ENCODE data around the gene A1BG. TPM values are rescaled to one million over a fixed set of nuclear protein-coding genes. Genes with fewer than 3 reads are reported as not detected.

The A1BG gene
- total RNA-seq, 1 donor from 2014 or later: 27.3 TPM

DNA sequence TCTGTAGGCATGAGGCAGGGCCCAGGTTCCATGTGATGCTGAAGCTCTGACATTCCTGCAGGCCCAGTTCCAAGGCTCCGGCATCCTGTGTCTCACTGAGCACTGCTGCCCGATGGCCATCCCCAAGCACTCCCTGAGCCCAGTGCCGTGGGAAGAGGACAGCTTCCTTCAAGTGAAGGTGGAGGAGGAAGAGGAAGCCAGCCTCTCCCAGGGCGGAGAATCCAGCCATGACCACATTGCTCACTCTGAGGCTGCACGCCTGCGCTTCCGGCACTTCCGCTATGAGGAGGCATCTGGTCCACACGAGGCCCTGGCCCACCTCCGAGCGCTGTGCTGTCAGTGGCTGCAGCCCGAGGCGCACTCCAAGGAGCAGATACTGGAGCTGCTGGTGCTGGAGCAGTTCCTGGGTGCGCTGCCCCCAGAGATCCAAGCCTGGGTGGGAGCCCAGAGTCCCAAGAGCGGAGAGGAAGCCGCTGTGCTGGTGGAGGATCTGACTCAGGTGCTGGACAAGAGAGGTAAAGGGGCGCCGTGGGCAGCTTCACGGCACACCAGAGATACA is 18.5 kb downstream of the A1BG start:
- TF ChIP-seq, protein P1, sequence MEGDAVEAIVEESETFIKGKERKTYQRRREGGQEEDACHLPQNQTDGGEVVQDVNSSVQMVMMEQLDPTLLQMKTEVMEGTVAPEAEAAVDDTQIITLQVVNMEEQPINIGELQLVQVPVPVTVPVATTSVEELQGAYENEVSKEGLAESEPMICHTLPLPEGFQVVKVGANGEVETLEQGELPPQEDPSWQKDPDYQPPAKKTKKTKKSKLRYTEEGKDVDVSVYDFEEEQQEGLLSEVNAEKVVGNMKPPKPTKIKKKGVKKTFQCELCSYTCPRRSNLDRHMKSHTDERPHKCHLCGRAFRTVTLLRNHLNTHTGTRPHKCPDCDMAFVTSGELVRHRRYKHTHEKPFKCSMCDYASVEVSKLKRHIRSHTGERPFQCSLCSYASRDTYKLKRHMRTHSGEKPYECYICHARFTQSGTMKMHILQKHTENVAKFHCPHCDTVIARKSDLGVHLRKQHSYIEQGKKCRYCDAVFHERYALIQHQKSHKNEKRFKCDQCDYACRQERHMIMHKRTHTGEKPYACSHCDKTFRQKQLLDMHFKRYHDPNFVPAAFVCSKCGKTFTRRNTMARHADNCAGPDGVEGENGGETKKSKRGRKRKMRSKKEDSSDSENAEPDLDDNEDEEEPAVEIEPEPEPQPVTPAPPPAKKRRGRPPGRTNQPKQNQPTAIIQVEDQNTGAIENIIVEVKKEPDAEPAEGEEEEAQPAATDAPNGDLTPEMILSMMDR (IDR thresholded peaks at IDR 0.05; ENCODE audit: partially characterized antibody, unreplicated experiment): no peak
- Mint-ChIP-seq H3K27me3 (ENCODE audit: unreplicated experiment) (peaks cover 10% of the 10 kb centered on the region), H3K27ac (ENCODE audit: unreplicated experiment) (no peak overlapping the region), H3K4me1 (ENCODE audit: low read depth, unreplicated experiment) (peaks cover 5% of the 10 kb centered on the region), H3K36me3 (ENCODE audit: unreplicated experiment) (peaks cover 3% of the 10 kb centered on the region), H3K9me3 (ENCODE audit: unreplicated experiment) (no peaks in the 10 kb centered on the region), H3K4me3 (ENCODE audit: unreplicated experiment) (no peak overlapping the region)
- no peak for DNase-seq

DNA sequence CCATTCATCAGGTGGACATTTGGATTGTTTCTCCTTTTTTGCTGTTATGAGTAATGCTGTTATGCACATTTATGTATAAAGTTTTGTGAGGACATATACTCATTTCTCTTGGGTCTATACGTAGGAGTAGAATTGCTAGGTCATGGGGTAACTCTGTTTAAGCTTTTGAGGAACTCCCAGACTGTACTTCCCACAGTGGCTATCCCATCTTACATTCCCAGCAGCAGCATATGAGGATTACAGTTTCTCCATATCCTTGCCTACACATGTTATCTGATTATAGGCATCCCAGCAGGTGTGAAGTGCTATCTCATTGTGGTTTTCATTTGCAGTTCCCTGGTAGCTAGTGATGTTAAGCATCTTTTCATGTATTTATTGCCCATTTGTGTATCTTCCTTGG is 20.6 kb downstream of the A1BG start:
- peaks cover 9% of the 10 kb centered on the region for H3K4me1 Mint-ChIP-seq (ENCODE audit: low read depth, unreplicated experiment)
- no peaks in the 10 kb centered on the region for H3K36me3 Mint-ChIP-seq (ENCODE audit: unreplicated experiment)
- no peak overlapping the region for H3K4me3 Mint-ChIP-seq (ENCODE audit: unreplicated experiment)
- TF ChIP-seq, protein P1 (IDR thresholded peaks at IDR 0.05; ENCODE audit: partially characterized antibody, unreplicated experiment): no peak
- H3K27me3 Mint-ChIP-seq (ENCODE audit: unreplicated experiment): peaks cover 7% of the 10 kb centered on the region
- DNase-seq: no peak
- no peak overlapping the region for H3K27ac Mint-ChIP-seq (ENCODE audit: unreplicated experiment)
- H3K9me3 Mint-ChIP-seq (ENCODE audit: unreplicated experiment): no peaks in the 10 kb centered on the region

DNA sequence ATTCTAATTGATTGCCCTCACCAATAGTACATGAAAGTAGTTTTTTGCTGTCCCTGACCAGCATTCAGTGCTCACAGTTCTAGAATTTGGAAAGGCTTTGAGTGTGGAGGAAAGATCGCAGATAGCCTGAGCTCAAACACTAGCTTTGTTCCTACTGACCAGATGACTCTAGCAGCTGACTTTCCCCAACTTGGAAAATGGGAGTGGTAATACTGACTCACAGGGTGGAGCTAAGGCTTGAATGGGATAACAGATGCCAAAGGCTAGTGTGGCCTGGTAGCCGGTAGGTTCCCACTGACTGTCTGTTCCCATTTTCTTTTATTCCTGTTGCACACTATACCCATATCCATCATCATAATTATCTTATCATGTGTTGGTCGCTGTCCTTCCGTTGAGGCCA is 22.8 kb downstream of the A1BG start:
- Mint-ChIP-seq H3K4me3 (ENCODE audit: unreplicated experiment) (peak overlapping the region; percentile 43), H3K4me1 (ENCODE audit: low read depth, unreplicated experiment) (peaks cover 9% of the 10 kb centered on the region)

DNA sequence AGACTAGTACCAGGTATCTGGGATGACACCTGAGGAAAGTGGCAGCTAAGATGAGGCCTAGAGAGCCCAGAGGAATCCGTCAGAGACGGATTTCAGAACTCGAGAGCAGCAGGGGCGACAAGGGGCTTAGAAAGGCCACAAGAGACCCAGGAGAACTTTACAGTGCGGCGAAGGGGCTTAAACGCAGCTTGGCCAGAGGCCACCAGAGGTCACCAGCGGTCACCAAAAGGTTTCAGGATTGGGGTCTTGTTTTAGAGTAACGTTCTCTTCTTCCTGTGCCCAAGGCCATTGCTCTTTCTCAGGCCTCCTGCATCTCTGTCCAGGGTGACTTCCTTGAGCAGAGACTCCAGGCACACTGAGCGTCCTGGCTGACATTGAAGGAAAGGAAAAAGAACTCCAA is 24.3 kb downstream of the A1BG start:
- Mint-ChIP-seq H3K27me3 (ENCODE audit: unreplicated experiment) (peaks cover 2% of the 10 kb centered on the region), H3K4me3 (ENCODE audit: unreplicated experiment) (peak overlapping the region; percentile 76), H3K27ac (ENCODE audit: unreplicated experiment) (no peak overlapping the region), H3K36me3 (ENCODE audit: unreplicated experiment) (no peaks in the 10 kb centered on the region), H3K9me3 (ENCODE audit: unreplicated experiment) (no peaks in the 10 kb centered on the region), H3K4me1 (ENCODE audit: low read depth, unreplicated experiment) (peaks cover 9% of the 10 kb centered on the region)
- TF ChIP-seq, protein P1 (IDR thresholded peaks at IDR 0.05; ENCODE audit: partially characterized antibody, unreplicated experiment): peak; percentile 30
- peak; percentile 73 for DNase-seq

More for the DNA sequence above, 22.8 kb downstream of the A1BG start:
- peak overlapping the region; percentile 76 for H3K27ac Mint-ChIP-seq (ENCODE audit: unreplicated experiment)
- no peaks in the 10 kb centered on the region for H3K36me3 Mint-ChIP-seq (ENCODE audit: unreplicated experiment)
- H3K27me3 Mint-ChIP-seq (ENCODE audit: unreplicated experiment): peaks cover 4% of the 10 kb centered on the region
- TF ChIP-seq, protein P1 (IDR thresholded peaks at IDR 0.05; ENCODE audit: partially characterized antibody, unreplicated experiment): no peak
- H3K9me3 Mint-ChIP-seq (ENCODE audit: unreplicated experiment): no peaks in the 10 kb centered on the region
- no peak for DNase-seq

DNA sequence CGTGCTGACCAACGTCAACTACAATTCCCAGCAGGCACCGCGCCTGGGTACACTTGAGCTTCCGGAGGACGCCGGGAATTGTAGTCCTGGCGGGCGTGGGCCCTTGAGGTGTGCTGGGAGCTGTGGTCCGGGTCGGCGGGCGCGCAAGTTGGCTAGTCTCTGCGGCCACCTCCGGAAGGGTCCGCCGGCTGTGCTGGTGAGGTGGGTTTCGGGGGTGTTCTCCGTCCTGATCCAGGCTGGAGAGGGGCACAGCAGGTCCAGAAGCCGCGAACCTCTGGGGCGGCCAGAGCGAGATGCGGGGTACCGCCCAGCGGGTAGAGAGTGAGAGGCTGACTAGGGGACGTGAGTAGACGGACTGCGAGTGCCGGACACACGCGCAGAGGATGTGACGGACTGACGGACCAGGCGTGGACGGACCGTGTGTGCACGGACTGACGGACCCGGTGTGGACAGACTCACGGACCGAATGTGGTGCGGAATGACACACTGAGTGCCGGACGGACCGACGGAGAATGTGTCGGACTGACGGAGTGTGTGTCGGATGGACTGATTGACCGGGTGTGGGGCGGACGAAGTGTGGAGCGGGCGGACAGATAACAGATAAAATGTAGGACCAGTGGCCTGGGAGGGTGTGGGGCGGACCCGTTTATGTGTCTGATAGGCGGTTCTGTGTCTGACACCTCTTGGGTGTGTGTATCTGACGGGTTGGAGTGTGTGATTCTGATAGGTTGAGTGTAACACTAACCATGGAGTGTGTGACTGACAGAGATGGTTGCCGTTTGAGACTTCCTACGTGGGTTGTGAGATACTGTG is 26.2 kb downstream of the A1BG start, which contains the start of gene ZSCAN22:
TSS of gene ZSCAN22 (plus strand) at position 81 of the 813 bp plus-strand sequence. CDS start 7,809 bp downstream, outside the sequence.
- no peaks in the 10 kb centered on the region for H3K36me3 Mint-ChIP-seq (ENCODE audit: unreplicated experiment)
- TF ChIP-seq, protein P1 (IDR thresholded peaks at IDR 0.05; ENCODE audit: partially characterized antibody, unreplicated experiment): no peak
- peak; percentile 98 for DNase-seq
- peaks cover 2% of the 10 kb centered on the region for H3K27me3 Mint-ChIP-seq (ENCODE audit: unreplicated experiment)
- H3K27ac Mint-ChIP-seq (ENCODE audit: unreplicated experiment): no peak within 1 kb of the TSS
- H3K9me3 Mint-ChIP-seq (ENCODE audit: unreplicated experiment): peaks cover 2% of the 10 kb centered on the region
- H3K4me3 Mint-ChIP-seq (ENCODE audit: unreplicated experiment): no peak within 1 kb of the TSS
- peaks cover 9% of the 10 kb centered on the region for H3K4me1 Mint-ChIP-seq (ENCODE audit: low read depth, unreplicated experiment)

All from glutamatergic neuron (in vitro differentiated cells).